Fibroblast of skin of right biceps (primary cell): ENCODE results near the gene FHIT.

Experiments used
- DNase-seq: peaks from one replicate; pipeline ENCODE4 v3.0.0-alpha.2; 2013

Gene FHIT

GRCh38 chr3:59728587-59728908, 1522.7 kb downstream of the FHIT start:
- DNase-seq = no peak

- no peak for DNase-seq
Observed at GRCh38 chr3:59727902-59728586, 1523.2 kb downstream of the FHIT start.

- DNase-seq = no peak
Observed at GRCh38 chr3:59726279-59726678, 1525.0 kb downstream of the FHIT start.

GRCh38 chr3:59717679-59718205, 1533.5 kb downstream of the FHIT start:
- DNase-seq = no peak

- DNase-seq = no peak
Observed at GRCh38 chr3:59714066-59714465, 1537.2 kb downstream of the FHIT start.

GRCh38 chr3:59710554-59710953, 1540.7 kb downstream of the FHIT start:
- DNase-seq = no peak

GRCh38 chr3:59709702-59710553, 1541.3 kb downstream of the FHIT start:
- DNase-seq = no peak

- DNase-seq = no peak
Observed at GRCh38 chr3:59708202-59708601, 1543.0 kb downstream of the FHIT start.

GRCh38 chr3:59704292-59704691, 1547.0 kb downstream of the FHIT start:
- DNase-seq = no peak

- DNase-seq = no peak
Observed at GRCh38 chr3:59699648-59700320, 1551.5 kb downstream of the FHIT start.
